ENCODE measurements around the gene EIF4G1.

GRCh38 chr3:184325715-184326369 is 11.4 kb downstream of the EIF4G1 start:
- TF ChIP-seq EZH2 (IDR thresholded peaks at IDR 0.05) (no peak), POLR2AphosphoS5 (IDR thresholded peaks at IDR 0.05; ENCODE audit: borderline replicate concordance, low read depth, low read length) (no peak)

All from SK-N-MC (cell line).